ACHN (cell line): Measurements from ENCODE around the gene BHLHA15.

Source experiments
- DNase-seq: peaks from one replicate; pipeline ENCODE4 v3.0.0-alpha.2; 2015
- in situ Hi-C: cut with HindIII; loops from 2 replicates; pipeline ENCODE4 v1.10.0; 2017; ENCODE audit warnings: low sequenced_read_pairs, low pct_ligation_motif_present, low pct_unique_long_range_greater_than_20kb

The BHLHA15 gene

GRCh38 chr7:98254516-98254915 is 43.3 kb downstream of the BHLHA15 start:
- DNase-seq = no peak
- in situ Hi-C loops = no loop called here

GRCh38 chr7:98254951-98255610 is 43.8 kb downstream of the BHLHA15 start:
- in situ Hi-C loops = no loop called here
- DNase-seq = no peak

GRCh38 chr7:98256431-98256830 is 45.2 kb downstream of the BHLHA15 start:
- no peak for DNase-seq
- in situ Hi-C loops = no loop called here

GRCh38 chr7:98257701-98258100 is 46.5 kb downstream of the BHLHA15 start:
- DNase-seq = no peak
- in situ Hi-C loops = no loop called here
